Measurements from ENCODE around the gene ENTPD8.

- no peak for TF ChIP-seq YY1 (IDR thresholded peaks at IDR 0.05; ENCODE audit: insufficient read depth, insufficient read length)
- TF ChIP-seq ZNF274 (IDR thresholded peaks at IDR 0.05; ENCODE audit: low read depth, low read length) = no peak
- no peak for TF ChIP-seq SUZ12 (IDR thresholded peaks at IDR 0.05; ENCODE audit: extremely low read depth, insufficient read depth, insufficient read length)
These were observed 33.1 kb upstream of the ENTPD8 start for GRCh38 chr9:137474271-137474670.
